HUES64 (cell line): Measurements from ENCODE around the gene TMEM101.
"Not testable (repeated sequence)": the region's sequence is repeated elsewhere in the genome, so short reads cannot be mapped to it uniquely, and the experiment has no call there.

Source experiments
- H3K27ac ChIP-seq: 2 replicates; pipeline ENCODE4 v1.7.0; 2013; ENCODE audit warnings: low read depth, low read length, inconsistent platforms
- H3K27me3 ChIP-seq: 2 replicates; pipeline ENCODE4 v1.6.1; 2013; ENCODE audit warnings: mild to moderate bottlenecking, low read length; ENCODE audit not compliant: insufficient read depth
- H3K36me3 ChIP-seq: 2 replicates; pipeline ENCODE4 v1.6.1; 2013; ENCODE audit warnings: mild to moderate bottlenecking, low read length; ENCODE audit not compliant: insufficient read depth
- H3K4me1 ChIP-seq: 2 replicates; pipeline ENCODE4 v1.6.1; 2013; ENCODE audit warnings: mild to moderate bottlenecking, low read length, moderate library complexity; ENCODE audit not compliant: insufficient read depth
- H3K4me3 ChIP-seq: 2 replicates; pipeline ENCODE4 v1.5.1; 2013; ENCODE audit warnings: mild to moderate bottlenecking, low read length, moderate library complexity
- H3K9ac ChIP-seq: 2 replicates; pipeline ENCODE4 v1.6.1; 2013; ENCODE audit warnings: mild to moderate bottlenecking, low read depth, low read length
- H3K9me3 ChIP-seq: 2 replicates; pipeline ENCODE4 v1.6.1; 2013; ENCODE audit warnings: low read depth, low read length; ENCODE audit not compliant: insufficient read depth
- WGBS: fragments of 150-250, 120-280 bp; methylation state at CpG from one replicate; pipeline ENCODE4 v1.1.7; 2013; ENCODE audit warnings: missing lambda C conversion rate; 5-methylcytosine and 5-hydroxymethylcytosine counted together

TMEM101 gene

GRCh38 chr17:44044071-44044470 lies 29.3 kb upstream of the TMEM101 start:
- H3K4me3 ChIP-seq, result no peak overlapping the region
- 94% methylated on average over 1 of the region's 1 CpG for WGBS

GRCh38 chr17:44043272-44043696 lies 28.5 kb upstream of the TMEM101 start:
- H3K9ac ChIP-seq, result no peak overlapping the region
- H3K4me1 ChIP-seq, result peaks cover 5% of the 10 kb centered on the region; the same call in 1 of the 2 replicates
- peaks cover 49% of the 10 kb centered on the region for H3K36me3 ChIP-seq
- no peaks in the 10 kb centered on the region for H3K27me3 ChIP-seq
- H3K4me3 ChIP-seq, result no peak overlapping the region
- WGBS, result 94% methylated on average over 4 of the region's 4 CpGs
- H3K27ac ChIP-seq, result no peak overlapping the region
- no peaks in the 10 kb centered on the region for H3K9me3 ChIP-seq

More at GRCh38 chr17:44044071-44044470, 29.3 kb upstream of the TMEM101 start:
- Histone ChIP-seq H3K27me3 (no peaks in the 10 kb centered on the region), H3K36me3 (peaks cover 49% of the 10 kb centered on the region), H3K4me1 (peaks cover 5% of the 10 kb centered on the region; the same call in 1 of the 2 replicates), H3K27ac (no peak overlapping the region), H3K9me3 (no peaks in the 10 kb centered on the region), H3K9ac (no peak overlapping the region)

- Histone ChIP-seq H3K9me3 (no peaks in the 10 kb centered on the region), H3K36me3 (peaks cover 51% of the 10 kb centered on the region), H3K4me1 (peaks cover 5% of the 10 kb centered on the region; the same call in 1 of the 2 replicates), H3K9ac (no peak overlapping the region), H3K4me3 (no peak overlapping the region), H3K27me3 (no peaks in the 10 kb centered on the region), H3K27ac (no peak overlapping the region)
- WGBS, result 93% methylated on average over 6 of the region's 6 CpGs
These were observed 25.3 kb upstream of the TMEM101 start for GRCh38 chr17:44039829-44040635.

GRCh38 chr17:44038604-44039011 lies 23.8 kb upstream of the TMEM101 start:
- H3K36me3 ChIP-seq, result peaks cover 56% of the 10 kb centered on the region
- no peaks in the 10 kb centered on the region for H3K27me3 ChIP-seq
- 97% methylated on average over 3 of the region's 3 CpGs for WGBS

GRCh38 chr17:44037471-44037870 lies 22.7 kb upstream of the TMEM101 start:
- Histone ChIP-seq H3K4me1 (no peaks in the 10 kb centered on the region), H3K36me3 (peaks cover 62% of the 10 kb centered on the region), H3K9me3 (no peaks in the 10 kb centered on the region), H3K27ac (no peak overlapping the region), H3K4me3 (no peak overlapping the region), H3K9ac (no peak overlapping the region), H3K27me3 (no peaks in the 10 kb centered on the region)
- WGBS, result 94% methylated on average over 2 of the region's 2 CpGs

More at GRCh38 chr17:44038604-44039011, 23.8 kb upstream of the TMEM101 start:
- no peaks in the 10 kb centered on the region for H3K4me1 ChIP-seq
- no peak overlapping the region for H3K4me3 ChIP-seq
- no peak overlapping the region for H3K27ac ChIP-seq
- no peaks in the 10 kb centered on the region for H3K9me3 ChIP-seq
- H3K9ac ChIP-seq, result no peak overlapping the region

- not testable (repeated sequence) for H3K27me3 ChIP-seq, H3K27ac ChIP-seq, H3K4me1 ChIP-seq, H3K4me3 ChIP-seq, H3K9me3 ChIP-seq, H3K9ac ChIP-seq
- H3K36me3 ChIP-seq, result peaks cover 77% of the 10 kb centered on the region
- whole genome bisulfite sequencing, result no CpG with 5 or more reads among the region's 3 CpGs
These were observed 19.9 kb upstream of the TMEM101 start for GRCh38 chr17:44034688-44035087.

GRCh38 chr17:44033861-44034408 lies 19.2 kb upstream of the TMEM101 start:
- WGBS, result 97% methylated on average over 3 of the region's 3 CpGs
- Histone ChIP-seq H3K27me3 (no peaks in the 10 kb centered on the region), H3K27ac (no peak overlapping the region), H3K4me3 (no peak overlapping the region), H3K4me1 (no peaks in the 10 kb centered on the region), H3K9ac (no peak overlapping the region), H3K36me3 (peaks cover 80% of the 10 kb centered on the region), H3K9me3 (no peaks in the 10 kb centered on the region)

- Histone ChIP-seq H3K36me3 (peaks cover 60% of the 10 kb centered on the region), H3K27ac (no peak overlapping the region), H3K4me3 (no peak overlapping the region), H3K9me3 (no peaks in the 10 kb centered on the region), H3K27me3 (no peaks in the 10 kb centered on the region), H3K9ac (no peak overlapping the region), H3K4me1 (no peaks in the 10 kb centered on the region)
- 97% methylated on average over 3 of the region's 3 CpGs for WGBS
These were observed 15.7 kb upstream of the TMEM101 start for GRCh38 chr17:44030482-44030881.

GRCh38 chr17:44029736-44030135 lies 15.0 kb upstream of the TMEM101 start:
- H3K9ac ChIP-seq, result no peak overlapping the region
- no peaks in the 10 kb centered on the region for H3K9me3 ChIP-seq
- H3K27ac ChIP-seq, result no peak overlapping the region
- H3K4me3 ChIP-seq, result no peak overlapping the region
- peaks cover 60% of the 10 kb centered on the region for H3K36me3 ChIP-seq
- 90% methylated on average over 5 of the region's 5 CpGs for WGBS
- H3K4me1 ChIP-seq, result no peaks in the 10 kb centered on the region
- no peaks in the 10 kb centered on the region for H3K27me3 ChIP-seq

GRCh38 chr17:44024853-44025252 lies 10.1 kb upstream of the TMEM101 start:
- Histone ChIP-seq H3K36me3 (peaks cover 26% of the 10 kb centered on the region), H3K9me3 (no peaks in the 10 kb centered on the region), H3K4me1 (no peaks in the 10 kb centered on the region), H3K27me3 (no peaks in the 10 kb centered on the region), H3K27ac (no peak overlapping the region), H3K4me3 (no peak overlapping the region), H3K9ac (no peak overlapping the region)
- WGBS, result 88% methylated on average over 4 of the region's 4 CpGs

- WGBS, result 94% methylated on average over 6 of the region's 6 CpGs
- Histone ChIP-seq H3K4me1 (no peaks in the 10 kb centered on the region), H3K9ac (no peak overlapping the region), H3K27ac (no peak overlapping the region), H3K27me3 (no peaks in the 10 kb centered on the region), H3K4me3 (no peak overlapping the region), H3K36me3 (peaks cover 21% of the 10 kb centered on the region), H3K9me3 (no peaks in the 10 kb centered on the region)
These were observed 9.5 kb upstream of the TMEM101 start for GRCh38 chr17:44024271-44024663.
